Frontal cortex (tissue), 4 donors: ENCODE measurements around the gene SLC30A7. TPM values are rescaled to one million over a fixed set of nuclear protein-coding genes. Genes with fewer than 3 reads are reported as not detected.
"Not testable (repeated sequence)": the region's sequence is repeated elsewhere in the genome, so short reads cannot be mapped to it uniquely, and the experiment has no call there.

Experiments used
- DNase-seq, 2 donors: peaks; one replicate each; pipeline ENCODE4 v3.0.0; 2012; ENCODE audit warnings: low spot score in 2 of 2
- FAIRE-seq: peaks from 2 replicates; lab custom pipeline; 2012; peaks lifted over from hg19 to GRCh38; lab: Jason Lieb, UNC
- total RNA-seq: library from RNA; depleted of rRNA; stranded (reverse); fragments of >200 nt; gene quantifications from one replicate; pipeline ENCODE4 v1.2.3, GENCODE V29; 2014
- donor health status: control.
- donor health status: control.
- donor health status: control.

The SLC30A7 gene
- total RNA-seq, 1 donor from 2014 or later = 30.2 TPM

DNA sequence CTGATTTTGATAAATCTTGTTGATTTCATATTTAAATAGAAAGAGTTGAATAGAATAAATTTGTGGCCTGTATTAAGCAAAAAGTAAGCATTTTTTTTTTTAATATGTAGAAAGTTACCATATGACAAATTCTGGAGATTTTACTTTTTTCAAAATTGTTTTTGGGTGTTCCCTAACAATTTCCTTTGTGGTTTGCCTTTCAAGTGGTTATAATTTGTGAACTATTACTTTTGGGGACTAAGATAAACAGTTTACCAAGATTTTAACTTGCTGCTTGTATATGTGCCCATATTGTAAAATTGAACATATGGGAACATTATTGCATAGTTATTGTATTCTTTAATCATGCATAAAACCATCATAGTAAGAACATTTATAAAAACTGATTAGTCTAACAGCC, 34.6 kb downstream of the SLC30A7 start:
- DNase-seq (no peak), FAIRE-seq (no peak)

DNA sequence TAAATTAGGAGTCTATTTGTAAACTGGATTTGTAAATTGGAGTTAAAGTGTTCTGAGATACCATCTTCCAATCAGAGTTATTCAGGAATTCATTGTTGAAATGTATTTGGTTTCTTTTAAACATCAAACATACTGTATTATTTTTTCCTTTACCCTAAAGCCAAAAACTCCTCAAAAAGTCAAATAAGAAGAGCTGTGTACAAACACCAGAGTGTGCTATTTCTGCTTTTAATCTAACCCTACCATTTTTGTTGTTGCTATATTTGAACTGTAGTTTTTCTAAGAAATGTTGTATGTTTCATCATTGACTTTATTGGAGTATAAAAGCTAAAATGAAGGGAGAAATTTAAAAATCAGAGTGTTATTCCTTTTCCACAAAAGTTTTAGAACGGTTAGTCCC, 35.8 kb downstream of the SLC30A7 start:
- DNase-seq (no peak), FAIRE-seq (no peak)

DNA sequence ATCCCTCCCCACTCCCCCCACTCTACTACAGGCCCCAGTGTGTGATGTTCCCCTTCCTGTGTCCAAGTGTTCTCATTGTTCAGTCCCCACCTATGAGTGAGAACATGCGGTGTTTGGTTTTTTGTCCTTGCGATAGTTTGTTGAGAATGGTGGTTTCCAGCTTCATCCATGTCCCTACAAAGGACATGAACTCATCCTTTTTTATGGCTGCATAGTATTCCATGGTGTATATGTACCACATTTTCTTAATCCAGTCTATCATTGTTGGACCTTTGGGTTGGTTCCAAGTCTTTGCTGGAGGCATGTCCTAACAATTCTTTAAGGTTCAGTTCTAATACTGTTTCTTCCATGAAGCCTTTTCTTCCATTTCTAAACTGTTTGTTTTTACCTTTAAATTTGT, 37.7 kb downstream of the SLC30A7 start:
- not testable (repeated sequence) for DNase-seq, FAIRE-seq

DNA sequence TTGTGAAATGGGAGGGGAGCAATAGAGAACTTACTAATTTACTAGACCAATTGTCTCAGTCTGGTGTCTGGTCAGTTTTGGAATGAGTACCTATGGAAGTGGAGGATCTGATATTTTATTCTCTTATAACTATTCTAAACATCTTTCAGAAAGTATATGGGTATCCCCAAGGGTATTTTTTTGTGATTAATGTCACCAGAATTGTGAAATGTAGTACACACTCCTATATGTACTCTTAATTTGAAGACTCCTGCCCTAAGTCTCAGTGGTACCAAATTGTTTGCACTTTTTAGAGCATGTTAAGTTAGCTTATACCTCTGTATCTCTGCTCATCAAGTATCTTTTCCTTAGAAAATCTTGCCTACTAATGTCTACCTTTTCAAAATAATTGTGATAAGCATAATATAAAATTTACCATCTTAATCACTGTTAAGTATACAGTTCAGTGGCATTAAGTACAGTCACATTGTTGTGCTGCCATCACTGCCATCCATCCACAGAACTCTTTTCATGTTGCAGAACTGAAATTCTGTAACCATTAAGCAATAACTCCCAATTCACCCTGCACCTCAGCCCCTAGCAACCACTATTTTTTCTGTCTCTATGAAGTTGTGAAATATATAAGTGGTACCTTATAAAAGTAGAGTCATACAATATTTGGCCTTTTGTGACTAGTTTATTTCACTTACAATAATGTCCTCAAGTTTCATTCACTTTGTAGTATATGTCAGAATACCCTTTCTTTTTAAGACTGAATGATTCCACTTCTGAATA, 40.5 kb downstream of the SLC30A7 start:
- no peak for DNase-seq
- FAIRE-seq = no peak

DNA sequence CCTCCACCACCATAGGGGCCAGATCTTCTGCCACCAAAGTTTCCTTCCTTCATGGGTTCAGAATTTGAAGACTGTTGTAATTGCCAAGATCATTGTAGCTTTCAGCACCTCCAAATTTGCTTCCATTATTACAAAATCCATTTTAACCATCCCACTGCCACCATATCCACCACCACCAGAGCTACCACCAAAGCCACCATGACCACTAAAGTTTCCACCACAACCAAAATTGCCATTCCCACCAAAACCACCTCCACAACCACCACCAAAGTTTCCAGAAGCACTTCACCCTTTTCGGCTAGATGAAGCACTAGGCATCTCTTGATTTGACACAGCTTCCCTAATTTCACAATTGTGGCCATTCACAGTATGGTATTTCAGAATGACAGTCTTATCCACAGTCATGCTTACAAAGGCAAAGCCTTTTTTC, 45.2 kb downstream of the SLC30A7 start:
- DNase-seq (no peak), FAIRE-seq (no peak)

DNA sequence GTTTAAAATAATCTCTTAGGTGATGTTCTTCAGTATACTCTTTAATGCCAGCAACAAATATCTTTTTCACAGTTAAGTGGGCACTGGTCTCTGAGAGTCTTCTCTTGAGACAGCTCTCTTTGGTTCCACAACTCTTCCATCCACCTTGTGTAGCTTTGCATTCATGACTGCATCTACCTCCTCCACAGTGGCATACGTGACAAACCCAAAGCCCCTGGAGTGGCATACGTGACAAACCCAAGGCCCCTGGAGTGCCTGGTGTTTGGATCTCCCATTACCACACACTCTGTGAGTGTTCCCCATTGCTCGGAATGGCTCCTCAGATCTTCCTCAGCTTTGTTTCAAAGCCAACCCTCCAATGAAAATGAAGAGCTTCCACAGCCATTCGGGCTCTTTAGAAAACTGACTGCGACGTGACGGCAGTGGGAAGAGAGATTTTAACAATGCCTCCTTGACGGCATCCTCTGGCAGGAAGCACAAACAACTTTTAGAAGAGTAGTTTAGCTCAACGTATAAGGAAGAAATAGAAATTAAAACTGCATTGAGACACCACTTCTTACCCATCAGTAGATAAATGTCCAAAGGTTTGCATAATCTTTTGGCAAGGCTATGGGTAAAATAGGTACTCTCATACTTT, 45.8 kb downstream of the SLC30A7 start:
- no peak for FAIRE-seq
- DNase-seq = no peak

DNA sequence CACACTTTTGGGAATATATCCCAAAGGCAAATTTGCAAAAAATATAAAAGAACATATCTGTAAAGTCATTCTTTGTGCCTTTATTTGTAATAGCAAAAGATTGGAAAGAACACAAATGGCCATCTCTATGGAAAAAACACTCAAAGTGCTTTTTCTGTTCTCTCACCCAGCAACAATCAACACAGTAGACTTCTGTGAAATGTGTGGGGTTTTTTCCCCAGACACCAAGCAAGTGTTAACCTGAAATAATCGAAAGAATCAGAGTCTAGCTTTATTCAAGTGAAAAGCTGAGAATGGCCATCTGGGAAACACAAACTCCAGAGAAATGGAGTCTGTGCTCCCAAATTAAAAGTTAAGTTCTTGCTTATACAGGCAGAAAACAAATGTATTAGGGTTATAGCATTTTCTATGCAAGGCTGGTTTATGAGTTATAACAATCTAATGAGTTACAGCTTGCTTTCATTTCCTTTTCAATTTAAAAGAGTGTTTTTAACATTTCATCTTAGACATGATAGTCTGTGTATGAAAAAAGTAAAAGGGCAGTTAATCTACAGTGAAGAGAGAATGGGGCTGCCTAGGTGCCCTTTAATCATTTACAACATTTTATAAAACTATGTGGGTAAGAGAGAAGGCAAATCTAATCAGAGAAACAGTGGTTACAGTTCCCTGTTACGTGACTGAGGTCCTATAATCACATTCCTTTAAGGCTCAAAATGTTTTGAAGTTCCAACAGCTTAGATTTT, 46.6 kb downstream of the SLC30A7 start:
- DNase-seq (no peak), FAIRE-seq (no peak)

DNA sequence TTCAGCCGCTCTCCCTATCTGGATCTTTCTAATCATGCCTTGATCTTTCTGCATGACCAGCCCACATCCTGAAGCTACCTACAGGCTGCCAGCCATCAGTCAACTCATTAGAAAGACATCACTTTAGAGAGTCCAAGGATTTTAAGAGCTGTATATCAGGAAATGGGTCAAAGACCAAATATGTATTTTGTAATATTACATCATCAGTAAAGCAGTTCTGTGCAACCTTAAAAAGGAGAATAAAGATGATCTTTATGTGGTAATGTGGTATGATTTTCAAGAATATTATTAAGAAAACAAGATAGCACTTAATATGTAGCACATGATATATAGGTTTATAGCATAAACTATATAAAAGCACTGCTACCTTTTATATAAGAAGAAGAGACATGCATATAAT, 47.6 kb downstream of the SLC30A7 start:
- no peak for FAIRE-seq
- no peak for DNase-seq

DNA sequence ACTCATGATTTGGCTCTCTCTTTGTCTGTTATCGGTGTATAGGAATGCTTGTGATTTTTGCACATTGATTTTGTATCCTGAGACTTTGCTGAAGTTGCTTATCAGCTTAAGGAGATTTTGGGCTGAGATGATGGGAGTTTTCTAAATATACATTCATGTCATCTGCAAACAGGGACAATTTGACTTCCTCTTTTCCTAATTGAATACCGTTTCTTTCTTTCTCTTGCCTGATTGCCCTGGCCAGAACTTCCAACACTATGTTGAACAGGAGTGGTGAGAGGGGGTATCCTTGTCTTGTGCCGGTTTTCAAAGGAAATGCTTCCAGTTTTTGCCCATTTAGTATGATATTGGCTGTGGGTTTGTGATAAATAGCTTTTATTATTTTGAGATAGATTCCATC, 50.2 kb downstream of the SLC30A7 start:
- not testable (repeated sequence) for DNase-seq, FAIRE-seq

DNA sequence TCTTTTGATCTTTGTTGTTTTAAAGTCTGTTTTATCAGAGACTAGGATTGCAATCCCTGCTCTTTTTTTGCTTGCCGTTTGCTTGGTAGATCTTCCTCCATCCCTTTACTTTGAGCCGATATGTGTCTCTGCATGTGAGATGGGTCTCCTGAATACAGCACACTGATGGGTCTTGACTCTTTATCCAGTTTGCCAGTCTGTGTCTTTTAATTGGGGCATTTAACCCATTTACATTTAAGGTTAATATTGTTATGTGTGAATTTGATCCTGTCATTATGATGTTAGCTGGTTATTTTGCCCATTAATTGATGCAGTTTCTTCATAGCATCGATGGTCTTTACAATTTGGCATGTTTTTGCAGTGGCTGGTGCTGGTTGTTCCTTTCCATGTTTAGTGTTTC, 51.9 kb downstream of the SLC30A7 start:
- FAIRE-seq, DNase-seq: not testable (repeated sequence)

DNA sequence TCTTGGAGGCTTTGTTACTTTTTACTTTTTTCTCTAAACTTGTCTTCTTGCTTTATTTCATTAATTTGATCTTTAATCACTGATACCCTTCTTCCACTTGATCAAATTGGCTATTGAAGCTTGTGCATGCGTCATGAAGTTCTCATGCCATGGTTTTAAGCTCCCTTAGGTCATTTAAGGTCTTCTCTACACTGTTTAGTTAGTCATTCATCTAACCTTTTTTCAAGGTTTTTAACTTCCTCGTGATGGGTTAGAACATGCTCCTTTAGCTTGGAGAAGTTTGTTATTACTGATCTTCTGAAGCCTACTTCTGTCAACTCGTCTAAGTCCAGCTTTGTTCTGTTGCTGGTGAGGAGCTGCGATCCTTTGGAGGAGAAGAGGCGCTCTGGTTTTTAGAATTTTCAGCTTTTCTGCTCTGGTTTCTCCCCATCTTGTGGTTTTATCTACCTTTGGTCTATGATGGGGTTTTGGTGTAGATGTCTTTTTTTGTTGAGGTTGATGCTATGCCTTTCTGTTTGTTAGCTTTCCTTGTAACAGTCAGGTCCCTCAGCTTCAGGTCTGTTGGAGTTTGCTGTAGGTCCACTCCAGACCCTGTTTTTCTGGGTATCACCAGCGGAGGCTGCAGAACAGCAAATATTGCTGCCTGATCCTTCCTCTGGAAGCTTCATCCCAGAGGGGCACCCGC, 53.0 kb downstream of the SLC30A7 start:
- not testable (repeated sequence) for DNase-seq, FAIRE-seq

DNA sequence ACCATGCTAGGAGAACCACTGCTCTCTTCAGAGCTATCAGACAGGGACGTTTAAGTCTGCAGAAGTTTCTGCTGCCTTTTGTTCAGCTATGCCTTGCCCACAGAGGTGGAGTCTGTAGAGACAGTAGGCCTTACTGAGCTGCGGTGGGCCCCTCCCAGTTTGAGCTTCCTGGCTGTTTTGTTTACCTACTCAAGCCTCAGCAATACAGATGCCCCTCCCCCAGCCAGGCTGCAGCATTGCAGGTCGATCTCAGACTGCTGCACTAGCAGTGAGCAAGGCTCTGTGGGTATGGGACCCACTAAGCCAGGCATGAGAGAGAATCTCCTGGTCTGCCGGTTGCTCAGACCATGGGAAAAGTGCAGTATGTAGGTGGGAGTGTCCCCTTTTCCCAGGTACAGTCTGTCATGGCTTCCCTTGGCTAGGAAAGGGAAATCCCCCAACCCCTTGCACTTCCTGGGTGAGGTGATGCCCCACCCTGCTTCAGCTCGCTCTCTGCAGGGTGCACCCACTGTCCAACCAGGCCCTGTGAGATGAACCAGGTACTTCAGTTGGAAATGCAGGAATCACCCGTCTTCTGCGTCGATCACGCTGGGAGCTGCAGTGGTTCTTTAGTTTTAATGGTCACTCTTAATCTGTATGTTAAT, 53.7 kb downstream of the SLC30A7 start:
- DNase-seq, FAIRE-seq: not testable (repeated sequence)

DNA sequence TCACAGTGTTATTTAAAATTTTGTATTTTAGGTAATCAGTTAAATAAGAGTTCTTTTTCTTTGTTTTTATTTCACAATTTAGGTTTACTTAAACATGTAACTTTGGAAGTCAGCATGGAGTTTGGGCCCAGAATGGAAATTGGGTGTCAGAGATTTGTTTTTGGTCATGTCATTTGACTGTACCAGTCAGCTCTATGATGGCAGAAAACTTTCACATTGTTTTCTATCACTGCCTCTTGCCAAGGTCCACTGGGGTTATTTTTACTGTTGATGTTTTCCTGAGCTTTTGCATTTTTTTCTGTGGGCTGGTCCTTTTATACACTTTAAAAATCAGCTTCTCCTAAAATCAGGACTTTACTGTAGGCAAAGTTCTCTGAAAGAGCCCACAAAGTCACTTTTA, 54.4 kb downstream of the SLC30A7 start:
- peak; percentile 26 for FAIRE-seq
- DNase-seq = no peak

DNA sequence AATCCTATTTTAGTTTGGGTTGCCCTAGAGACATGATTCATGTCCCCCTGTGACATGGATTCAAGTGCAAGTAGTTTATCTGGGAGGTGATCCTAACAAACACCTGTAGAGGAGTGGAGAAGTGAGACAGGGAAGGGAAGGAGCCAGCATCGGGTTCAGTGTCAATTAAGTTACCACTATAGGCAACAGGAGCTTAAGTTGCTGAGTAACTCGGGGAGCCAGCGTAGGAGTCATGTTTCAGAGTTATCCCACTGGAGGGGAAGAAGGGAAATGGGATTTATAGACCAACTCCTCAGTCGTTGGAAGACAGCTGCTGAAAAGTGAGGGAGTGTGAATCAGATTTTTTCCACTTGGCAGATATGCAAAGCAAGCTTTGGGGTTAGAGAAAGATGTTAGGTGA, 54.9 kb downstream of the SLC30A7 start:
- FAIRE-seq (no peak), DNase-seq (no peak)

DNA sequence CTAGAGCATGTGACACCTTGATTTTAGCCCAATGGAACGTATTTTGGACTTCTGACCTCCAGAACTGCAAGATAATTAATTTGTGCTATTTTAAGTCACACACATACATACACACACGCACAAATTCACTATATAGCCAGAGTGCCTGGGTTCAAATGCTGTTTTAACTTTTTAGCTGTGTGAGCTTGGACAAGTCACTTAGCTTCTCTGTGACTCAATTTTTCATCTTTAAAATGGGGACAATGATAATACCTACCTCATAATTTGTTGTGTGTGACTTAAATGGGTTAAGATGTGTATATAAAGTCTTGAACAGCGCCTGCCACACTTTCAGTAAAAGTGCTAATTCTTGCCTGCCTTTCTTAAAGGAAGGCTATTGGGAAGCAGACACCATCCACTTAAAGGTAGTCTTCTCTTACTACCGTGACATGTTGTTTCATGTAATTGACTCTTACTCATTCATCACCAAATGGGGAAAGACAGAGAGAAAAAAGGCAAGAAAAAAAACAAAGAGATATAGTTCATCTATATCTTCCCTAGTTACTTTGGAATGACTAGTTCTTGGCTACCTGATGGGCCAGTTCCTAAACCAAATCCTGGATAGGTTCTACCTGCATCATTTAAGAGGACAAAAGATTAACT, 56.3 kb downstream of the SLC30A7 start:
- FAIRE-seq (no peak), DNase-seq (no peak)

DNA sequence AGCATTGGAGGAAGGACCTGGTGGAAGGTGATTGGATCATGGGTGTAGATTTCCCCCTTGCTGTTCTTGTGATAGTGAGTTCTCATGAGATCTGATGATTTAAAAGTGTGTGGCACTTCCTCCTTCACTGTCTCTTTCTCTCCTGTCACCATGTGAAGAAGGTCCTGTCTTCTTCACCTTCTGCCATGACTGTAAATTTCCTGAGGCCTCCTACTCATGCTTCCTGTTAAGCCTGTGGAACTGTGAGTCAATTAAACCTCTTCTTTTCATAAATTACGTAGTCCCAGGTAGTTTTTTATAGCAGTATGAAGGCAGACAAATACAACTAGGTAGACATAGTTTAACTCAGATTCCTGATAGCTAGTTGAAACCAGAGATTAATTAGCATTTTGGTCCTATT, 57.1 kb downstream of the SLC30A7 start:
- not testable (repeated sequence) for DNase-seq, FAIRE-seq

DNA sequence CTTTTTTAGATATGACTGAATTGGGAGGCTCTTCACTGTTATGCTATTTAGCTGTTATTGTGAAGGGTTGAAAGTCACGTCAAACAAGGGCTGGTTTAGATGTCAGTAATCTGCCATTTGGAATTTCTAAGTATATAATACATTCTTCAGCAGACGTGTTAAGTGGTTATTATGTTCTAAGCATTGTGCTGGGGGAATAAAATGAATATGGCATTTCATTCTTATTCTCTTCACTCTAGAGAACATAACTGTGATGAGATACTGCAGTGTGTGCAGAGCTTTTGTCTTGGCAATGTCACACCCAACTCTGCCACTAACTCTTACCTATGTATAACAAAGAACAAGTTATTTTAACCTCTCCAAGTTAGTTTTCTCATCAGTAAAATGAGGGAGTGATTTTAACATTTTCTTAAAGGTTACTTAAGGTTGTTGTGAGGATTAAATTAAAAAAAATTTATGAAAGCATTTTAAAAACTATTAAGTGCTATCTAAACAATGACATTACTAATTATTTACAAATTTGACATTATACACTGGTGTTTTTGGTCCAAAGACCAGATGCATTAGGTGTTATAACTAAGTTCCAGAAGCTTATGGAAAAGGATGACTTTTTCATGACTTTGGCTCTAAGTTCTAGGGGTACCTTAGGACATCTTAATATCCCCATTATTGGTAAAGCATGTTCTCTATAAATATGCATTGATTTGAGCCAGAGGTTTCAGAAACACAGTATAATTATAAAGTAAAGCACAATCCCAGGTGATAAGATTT, 58.3 kb downstream of the SLC30A7 start:
- no peak for FAIRE-seq
- DNase-seq = no peak

DNA sequence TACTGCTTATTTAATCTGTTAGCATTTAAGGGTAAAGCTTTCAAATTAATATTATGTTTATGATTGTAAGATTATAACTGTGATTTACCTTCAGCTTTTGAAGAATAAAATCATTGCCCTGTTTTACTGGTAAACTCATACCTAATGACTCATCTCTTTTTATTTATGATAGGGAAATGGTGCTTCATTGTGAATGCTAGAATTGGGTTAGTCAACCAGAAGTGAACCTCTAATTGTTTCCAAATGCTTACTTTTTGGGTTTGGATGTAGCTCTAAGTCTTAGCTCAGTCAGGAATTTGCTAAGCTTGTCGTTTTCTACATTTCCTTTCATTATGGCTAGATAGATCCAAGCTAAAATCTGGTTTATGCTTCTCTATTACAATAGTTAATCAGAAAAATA, 59.4 kb downstream of the SLC30A7 start:
- FAIRE-seq = no peak

More for the DNA sequence above, 59.4 kb downstream of the SLC30A7 start:
- peak in 1 of 2 donors; percentile 10 for DNase-seq
